ENCODE results near the gene SAMSN1. TPM values are rescaled to one million over a fixed set of nuclear protein-coding genes. Genes with fewer than 3 reads are reported as not detected.

The SAMSN1 gene
- total RNA-seq, 1 experiment from 2014 or later = 0.44 TPM

DNA sequence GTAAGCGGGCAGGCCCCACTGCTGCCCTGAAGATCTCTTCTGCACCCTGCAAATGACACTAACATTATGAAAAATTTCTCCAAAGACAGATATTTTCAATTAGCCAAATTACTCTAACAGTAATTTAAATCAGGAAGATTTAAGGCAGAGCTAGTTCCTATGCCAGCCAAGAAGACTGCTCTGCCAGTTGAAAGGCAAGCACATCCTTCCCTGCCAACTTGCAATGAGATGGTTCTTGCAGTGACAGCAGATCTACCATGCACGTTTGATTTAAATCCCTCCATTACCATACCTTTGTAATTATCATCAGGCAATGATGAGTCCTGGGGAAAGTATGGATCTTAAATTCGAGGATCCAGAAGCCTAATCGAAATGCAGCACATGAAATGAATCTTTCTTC, 76.5 kb downstream of the SAMSN1 start:
- CTCF ChIA-PET = no interaction called here
- no peak overlapping the region for H3K4me3 ChIP-seq (ENCODE audit: low read depth in 2 of 2, low read length in 2 of 2)

GRCh38 chr21:14466715-14467114, 79.4 kb downstream of the SAMSN1 start:
- no peak overlapping the region for H3K4me3 ChIP-seq (ENCODE audit: low read depth in 2 of 2, low read length in 2 of 2)
- H3K27ac ChIP-seq (ENCODE audit: low read length) = no peak overlapping the region
- POLR2A ChIA-PET = no interaction called here
- in situ Hi-C loops (cut with HindIII; ENCODE audit: low pct_unique_long_range_greater_than_20kb, low sequenced_read_pairs) (no loop called here), intact Hi-C loops (cut with micrococcal nuclease; ENCODE audit: unreplicated experiment) (no loop called here)
- CTCF ChIA-PET = no interaction called here
- no peak for DNase-seq (ENCODE audit: low read depth, low spot score)
- no peaks in the 10 kb centered on the region for H3K4me1 ChIP-seq (ENCODE audit: control insufficient read depth, insufficient read depth, low read length)
- H3K27me3 ChIP-seq (ENCODE audit: control insufficient read depth, insufficient read depth, low read length) = no peaks in the 10 kb centered on the region
- no peak for TF ChIP-seq SIN3A (IDR thresholded peaks at IDR 0.05; ENCODE audit: borderline replicate concordance, insufficient read depth, low read depth, low read length)
- TF ChIP-seq REST (IDR thresholded peaks at IDR 0.05; ENCODE audit: insufficient read depth in 1 of 2, low read depth in 2 of 2, low read length in 1 of 2) = no peak
- TF ChIP-seq POLR2AphosphoS5 (IDR thresholded peaks at IDR 0.05; ENCODE audit: low read depth, low read length) = no peak
- TF ChIP-seq, protein P1, sequence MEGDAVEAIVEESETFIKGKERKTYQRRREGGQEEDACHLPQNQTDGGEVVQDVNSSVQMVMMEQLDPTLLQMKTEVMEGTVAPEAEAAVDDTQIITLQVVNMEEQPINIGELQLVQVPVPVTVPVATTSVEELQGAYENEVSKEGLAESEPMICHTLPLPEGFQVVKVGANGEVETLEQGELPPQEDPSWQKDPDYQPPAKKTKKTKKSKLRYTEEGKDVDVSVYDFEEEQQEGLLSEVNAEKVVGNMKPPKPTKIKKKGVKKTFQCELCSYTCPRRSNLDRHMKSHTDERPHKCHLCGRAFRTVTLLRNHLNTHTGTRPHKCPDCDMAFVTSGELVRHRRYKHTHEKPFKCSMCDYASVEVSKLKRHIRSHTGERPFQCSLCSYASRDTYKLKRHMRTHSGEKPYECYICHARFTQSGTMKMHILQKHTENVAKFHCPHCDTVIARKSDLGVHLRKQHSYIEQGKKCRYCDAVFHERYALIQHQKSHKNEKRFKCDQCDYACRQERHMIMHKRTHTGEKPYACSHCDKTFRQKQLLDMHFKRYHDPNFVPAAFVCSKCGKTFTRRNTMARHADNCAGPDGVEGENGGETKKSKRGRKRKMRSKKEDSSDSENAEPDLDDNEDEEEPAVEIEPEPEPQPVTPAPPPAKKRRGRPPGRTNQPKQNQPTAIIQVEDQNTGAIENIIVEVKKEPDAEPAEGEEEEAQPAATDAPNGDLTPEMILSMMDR (IDR thresholded peaks at IDR 0.05) = no peak
- no peak for TF ChIP-seq TCF7L2 (IDR thresholded peaks at IDR 0.05; ENCODE audit: low read depth, low read length)
- no peak for ATAC-seq
- H3K36me3 ChIP-seq (ENCODE audit: control insufficient read depth, insufficient read depth, low read length) = no peaks in the 10 kb centered on the region
- H3K9me3 ChIP-seq (ENCODE audit: control insufficient read depth, insufficient read depth, low read depth, low read length) = no peaks in the 10 kb centered on the region
- BruUV-seq (replicated peaks) = no TSS peak

More for the DNA sequence above, 76.5 kb downstream of the SAMSN1 start:
- in situ Hi-C loops (cut with HindIII; ENCODE audit: low pct_unique_long_range_greater_than_20kb, low sequenced_read_pairs) (no loop called here), intact Hi-C loops (cut with micrococcal nuclease; ENCODE audit: unreplicated experiment) (no loop called here)
- H3K27ac ChIP-seq (ENCODE audit: low read length) = no peak overlapping the region
- TF ChIP-seq TCF7L2 (IDR thresholded peaks at IDR 0.05; ENCODE audit: low read depth, low read length) (no peak), REST (IDR thresholded peaks at IDR 0.05; ENCODE audit: insufficient read depth in 1 of 2, low read depth in 2 of 2, low read length in 1 of 2) (no peak), POLR2AphosphoS5 (IDR thresholded peaks at IDR 0.05; ENCODE audit: low read depth, low read length) (no peak), SIN3A (IDR thresholded peaks at IDR 0.05; ENCODE audit: borderline replicate concordance, insufficient read depth, low read depth, low read length) (no peak)
- TF ChIP-seq, protein P1 (IDR thresholded peaks at IDR 0.05) = no peak
- no peaks in the 10 kb centered on the region for H3K4me1 ChIP-seq (ENCODE audit: control insufficient read depth, insufficient read depth, low read length)
- no peaks in the 10 kb centered on the region for H3K9me3 ChIP-seq (ENCODE audit: control insufficient read depth, insufficient read depth, low read depth, low read length)
- no TSS peak for BruUV-seq (replicated peaks)
- ATAC-seq (no peak), DNase-seq (ENCODE audit: low read depth, low spot score) (no peak)
- POLR2A ChIA-PET = no interaction called here
- H3K36me3 ChIP-seq (ENCODE audit: control insufficient read depth, insufficient read depth, low read length) = no peaks in the 10 kb centered on the region
- no peaks in the 10 kb centered on the region for H3K27me3 ChIP-seq (ENCODE audit: control insufficient read depth, insufficient read depth, low read length)

Measured in Panc1 (cell line).